ENCODE results near the gene RDX. TPM values are rescaled to one million over a fixed set of nuclear protein-coding genes. Genes with fewer than 3 reads are reported as not detected.

RDX gene
- total and polyA plus RNA-seq, 10 of the 15 experiments (the other 5 are each of a cell fraction or from before 2014, with no cell fraction given) = 24.6 to 62.2 (median 47.8) TPM

DNA sequence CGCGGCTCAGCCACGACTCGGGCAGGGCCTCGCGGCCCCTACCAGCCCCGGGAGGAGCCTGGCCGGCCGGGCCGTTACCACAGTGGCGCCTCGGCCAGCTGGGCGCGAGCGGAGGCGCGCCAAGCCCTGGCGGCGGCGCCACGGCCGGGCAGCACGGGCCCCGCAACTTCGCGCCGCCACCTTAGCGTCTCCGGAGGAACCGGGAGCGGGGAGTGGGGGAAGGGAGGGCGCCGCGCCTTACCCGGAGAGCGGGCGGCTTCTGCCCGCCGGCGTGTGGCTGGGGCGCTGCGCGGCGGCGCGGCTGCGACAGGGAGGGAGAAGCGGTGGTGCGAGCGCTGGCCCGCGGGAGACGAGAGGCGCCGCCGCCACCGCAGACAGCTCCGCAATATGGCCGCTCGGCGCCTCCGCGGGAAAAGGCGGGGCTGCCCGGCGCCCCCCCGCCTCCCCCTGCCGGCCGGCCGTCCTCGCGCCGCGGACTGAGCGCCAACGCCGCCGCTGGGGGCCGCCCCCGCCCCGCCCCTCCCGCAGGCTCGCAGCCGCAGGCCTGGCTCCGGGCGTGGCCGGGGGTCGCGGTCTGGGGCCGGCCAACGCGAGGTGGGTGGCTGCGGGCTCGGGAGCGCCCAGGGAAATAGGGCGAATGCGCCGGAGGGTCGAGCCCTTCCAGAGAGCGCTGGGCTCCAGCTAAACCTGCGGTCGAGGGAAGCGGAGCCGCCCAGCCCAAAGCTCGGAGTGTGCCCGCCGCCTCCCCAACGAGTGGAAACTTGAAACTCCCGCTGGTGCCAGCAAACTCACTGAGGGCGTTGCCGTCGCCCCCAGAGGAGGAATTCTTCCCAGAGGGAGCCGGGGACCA lies at the start of gene RDX (continued):
- TF ChIP-seq, protein P1, sequence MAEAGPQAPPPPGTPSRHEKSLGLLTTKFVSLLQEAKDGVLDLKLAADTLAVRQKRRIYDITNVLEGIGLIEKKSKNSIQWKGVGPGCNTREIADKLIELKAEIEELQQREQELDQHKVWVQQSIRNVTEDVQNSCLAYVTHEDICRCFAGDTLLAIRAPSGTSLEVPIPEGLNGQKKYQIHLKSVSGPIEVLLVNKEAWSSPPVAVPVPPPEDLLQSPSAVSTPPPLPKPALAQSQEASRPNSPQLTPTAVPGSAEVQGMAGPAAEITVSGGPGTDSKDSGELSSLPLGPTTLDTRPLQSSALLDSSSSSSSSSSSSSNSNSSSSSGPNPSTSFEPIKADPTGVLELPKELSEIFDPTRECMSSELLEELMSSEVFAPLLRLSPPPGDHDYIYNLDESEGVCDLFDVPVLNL (IDR thresholded peaks at IDR 0.05; ENCODE audit: low read depth, low read length) = 0 out of 2 replicates have a peak, but pooled peaks have one; percentile 42
- peak; percentile 98 for TF ChIP-seq GATAD2B (conservative IDR thresholded peaks at IDR 0.05; ENCODE audit: low read depth)
- TF ChIP-seq, protein P2, sequence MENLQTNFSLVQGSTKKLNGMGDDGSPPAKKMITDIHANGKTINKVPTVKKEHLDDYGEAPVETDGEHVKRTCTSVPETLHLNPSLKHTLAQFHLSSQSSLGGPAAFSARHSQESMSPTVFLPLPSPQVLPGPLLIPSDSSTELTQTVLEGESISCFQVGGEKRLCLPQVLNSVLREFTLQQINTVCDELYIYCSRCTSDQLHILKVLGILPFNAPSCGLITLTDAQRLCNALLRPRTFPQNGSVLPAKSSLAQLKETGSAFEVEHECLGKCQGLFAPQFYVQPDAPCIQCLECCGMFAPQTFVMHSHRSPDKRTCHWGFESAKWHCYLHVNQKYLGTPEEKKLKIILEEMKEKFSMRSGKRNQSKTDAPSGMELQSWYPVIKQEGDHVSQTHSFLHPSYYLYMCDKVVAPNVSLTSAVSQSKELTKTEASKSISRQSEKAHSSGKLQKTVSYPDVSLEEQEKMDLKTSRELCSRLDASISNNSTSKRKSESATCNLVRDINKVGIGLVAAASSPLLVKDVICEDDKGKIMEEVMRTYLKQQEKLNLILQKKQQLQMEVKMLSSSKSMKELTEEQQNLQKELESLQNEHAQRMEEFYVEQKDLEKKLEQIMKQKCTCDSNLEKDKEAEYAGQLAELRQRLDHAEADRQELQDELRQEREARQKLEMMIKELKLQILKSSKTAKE (IDR thresholded peaks at IDR 0.05; ENCODE audit: low read depth, poor library complexity, severe bottlenecking) = no peak
- TF ChIP-seq SMARCA5 (IDR thresholded peaks at IDR 0.05) = peak; percentile 83; the same call in 1 of the 2 replicates
- 0 out of 4 replicates have a peak, but pooled peaks of 1 of the 2 experiments have one; percentile 1 for TF ChIP-seq SRF (IDR thresholded peaks at IDR 0.05; ENCODE audit: low read depth in 2 of 2, low read length in 2 of 2)
- TF ChIP-seq FOXK2 (IDR thresholded peaks at IDR 0.05) = no peak
- TF ChIP-seq PAX5 (IDR thresholded peaks at IDR 0.05; ENCODE audit: borderline replicate concordance, low read depth, low read length) = peak; percentile 14; the same call in 1 of the 2 replicates
